AG10803 (cell line): Measurements from ENCODE around the gene YWHAG.
"Not testable (repeated sequence)": the region's sequence is repeated elsewhere in the genome, so short reads cannot be mapped to it uniquely, and the experiment has no call there.

Experiments
- DNase-seq: peaks from one replicate; pipeline ENCODE4 v3.0.0; 2010; ENCODE audit warnings: low read depth
- H3K4me3 ChIP-seq: 2 replicates; pipeline ENCODE4 v1.5.1; 2011; ENCODE audit warnings: mild to moderate bottlenecking, low read length, control low read depth
- CTCF ChIP-seq: conservative IDR thresholded peaks from 2 replicates; pipeline ENCODE4 v1.5.1; 2011; ENCODE audit warnings: mild to moderate bottlenecking, low read length, control low read depth, inconsistent platforms

YWHAG gene

GRCh38 chr7:76358481-76359110, at the start of gene YWHAG:
Gene YWHAG (minus strand): TSS chr7:76358991. CDS start chr7:76358808, 183 bp downstream.
- TF ChIP-seq CTCF = no peak
- H3K4me3 ChIP-seq = peak within 1 kb of the TSS; percentile 91
- DNase-seq = peak; percentile 88

GRCh38 chr7:76408121-76408560, 49.4 kb upstream of the YWHAG start:
- no peak for TF ChIP-seq CTCF
- no peak for DNase-seq

GRCh38 chr7:76407718-76408117, 48.9 kb upstream of the YWHAG start:
- DNase-seq = no peak
- no peak overlapping the region for H3K4me3 ChIP-seq
- no peak for TF ChIP-seq CTCF

More at GRCh38 chr7:76408121-76408560, 49.4 kb upstream of the YWHAG start:
- no peak overlapping the region for H3K4me3 ChIP-seq

- no peak overlapping the region for H3K4me3 ChIP-seq
- no peak for TF ChIP-seq CTCF
- no peak for DNase-seq
Measured at GRCh38 chr7:76405738-76406137, 46.9 kb upstream of the YWHAG start.

- no peak for DNase-seq
- TF ChIP-seq CTCF = no peak
- H3K4me3 ChIP-seq = no peak overlapping the region
Measured at GRCh38 chr7:76403780-76404494, 45.1 kb upstream of the YWHAG start.

GRCh38 chr7:76403097-76403496, 44.3 kb upstream of the YWHAG start:
- not testable (repeated sequence) for DNase-seq

GRCh38 chr7:76400248-76400647, 41.5 kb upstream of the YWHAG start:
- no peak for TF ChIP-seq CTCF
- H3K4me3 ChIP-seq = no peak overlapping the region
- no peak for DNase-seq

More at GRCh38 chr7:76403097-76403496, 44.3 kb upstream of the YWHAG start:
- H3K4me3 ChIP-seq = not testable (repeated sequence)
